Stimulated activated CD4-positive, alpha-beta T cell treated with anti-CD3 and anti-CD28 coated beads, TNF-alpha, amount 100 ng/mL, for 4 hours (primary cell): ENCODE measurements around the gene TMEM134.
"Not testable (repeated sequence)": the region's sequence is repeated elsewhere in the genome, so short reads cannot be mapped to it uniquely, and the experiment has no call there.

Source experiments
- DNase-seq, 3 experiments: peaks; one replicate each; pipeline ENCODE4 v3.0.0-alpha.2; 2020; ENCODE audit warnings: low read depth in 3 of 3

Gene TMEM134

GRCh38 chr11:67468759-67469507 is at the start of gene TMEM134:
Gene TMEM134 (minus strand): TSS chr11:67469251. CDS start chr11:67469192, 59 bp downstream.
- DNase-seq, result peak; percentile 84 to 91 (median 90)

- DNase-seq, result no peak
Observed at GRCh38 chr11:67517784-67518552, 48.9 kb upstream of the TMEM134 start.

- DNase-seq, result no peak
Observed at GRCh38 chr11:67516806-67517205, 47.8 kb upstream of the TMEM134 start.

- no peak for DNase-seq
Observed at GRCh38 chr11:67514116-67514515, 45.1 kb upstream of the TMEM134 start.

- not testable (repeated sequence) for DNase-seq
Observed at GRCh38 chr11:67511558-67511957, 42.5 kb upstream of the TMEM134 start.

- DNase-seq, result no peak
Observed at GRCh38 chr11:67510023-67510345, 40.9 kb upstream of the TMEM134 start.

GRCh38 chr11:67508486-67509121 is 39.6 kb upstream of the TMEM134 start:
- peak; percentile 95 to 99 (median 99) for DNase-seq

- DNase-seq, result peak; percentile 92 to 96 (median 94)
Observed at GRCh38 chr11:67507864-67508485, 38.9 kb upstream of the TMEM134 start, which contains the start of gene CDK2AP2. Gene CDK2AP2 (minus strand): TSS chr11:67508162. CDS start chr11:67508082, 80 bp downstream.

- DNase-seq, result peak in 1 of 3 experiments; percentile 37
Observed at GRCh38 chr11:67507242-67507863, 38.3 kb upstream of the TMEM134 start.

GRCh38 chr11:67506426-67507051 is 37.5 kb upstream of the TMEM134 start:
- no peak for DNase-seq

- DNase-seq, result peak; percentile 76 to 83 (median 82)
Observed at GRCh38 chr11:67505605-67506396, 36.8 kb upstream of the TMEM134 start.

GRCh38 chr11:67504950-67505581 is 36.0 kb upstream of the TMEM134 start, which contains the start of gene PITPNM1:
Gene PITPNM1 (minus strand): TSS chr11:67505363. CDS start chr11:67504180, 1,183 bp downstream.
- peak; percentile 53 to 69 (median 57) for DNase-seq

- no peak for DNase-seq
Observed at GRCh38 chr11:67504005-67504949, 35.2 kb upstream of the TMEM134 start.

- DNase-seq, result no peak
Observed at GRCh38 chr11:67503119-67504004, 34.3 kb upstream of the TMEM134 start.

GRCh38 chr11:67502328-67502979 is 33.4 kb upstream of the TMEM134 start:
- DNase-seq, result no peak

- no peak for DNase-seq
Observed at GRCh38 chr11:67501854-67502253, 32.8 kb upstream of the TMEM134 start.
